Ovary (tissue), 3 donors: ENCODE measurements around the gene DESI2.
"Not testable (repeated sequence)": the region's sequence is repeated elsewhere in the genome, so short reads cannot be mapped to it uniquely, and the experiment has no call there.

Experiments
- CTCF ChIP-seq, 3 donors: fragments of 450-650 bp in 2 of 3; fragments of 200-600 bp in 1 of 3; IDR thresholded peaks; one replicate each; pipeline versions ENCODE4 v1.5.1 to v1.8.0; 2016 to 2022; ENCODE audit warnings: antibody characterized with exemption in 3 of 3, mild to moderate bottlenecking in 1 of 3
- EP300 ChIP-seq: sonication (generic); formaldehyde crosslinking; IDR thresholded peaks from one replicate; pipeline ENCODE4 v1.6.1; 2017; ENCODE audit warnings: antibody characterized with exemption
- donor health status: DM: no; HTN: no; CAD: no.

- TF ChIP-seq CTCF (IDR thresholded peaks at IDR 0.05); EP300: not testable (repeated sequence)
Measured at GRCh38 chr1:244682087-244682486, 29.2 kb downstream of the DESI2 start.
